GM12872 (cell line): ENCODE data around the gene NDRG2.

Experiments used
- CTCF ChIP-seq: IDR thresholded peaks from 3 replicates; pipeline ENCODE4 v1.5.1; 2011; ENCODE audit warnings: low read depth, mild to moderate bottlenecking, low read length, moderate library complexity; ENCODE audit not compliant: insufficient read depth

NDRG2 gene

GRCh38 chr14:21037156-21037555, 12.3 kb upstream of the NDRG2 start:
- TF ChIP-seq CTCF, result no peak

GRCh38 chr14:21036751-21037150, 11.9 kb upstream of the NDRG2 start:
- TF ChIP-seq CTCF, result no peak

- TF ChIP-seq CTCF, result no peak
These were observed 9.8 kb upstream of the NDRG2 start, which contains the start of gene RNASE13 for GRCh38 chr14:21034707-21035106. Gene RNASE13 (minus strand): TSS chr14:21034807. CDS start chr14:21034288, 519 bp downstream.

- TF ChIP-seq CTCF, result no peak
These were observed 8.4 kb upstream of the NDRG2 start for GRCh38 chr14:21033133-21033698.

GRCh38 chr14:21032326-21033132, 7.7 kb upstream of the NDRG2 start:
- no peak for TF ChIP-seq CTCF

GRCh38 chr14:21030531-21030930, 5.7 kb upstream of the NDRG2 start:
- TF ChIP-seq CTCF, result no peak

GRCh38 chr14:21029917-21030316, 5.1 kb upstream of the NDRG2 start, which contains the start of gene TPPP2:
Gene TPPP2 (plus strand): TSS chr14:21030217. CDS start chr14:21030582, 365 bp downstream.
- no peak for TF ChIP-seq CTCF
